Activated CD4-positive, alpha-beta T cell treated with anti-CD3 and anti-CD28 coated beads, Interleukin-2, amount 10 ng/mL, durations not matched to agents 24 days and 14 days (primary cell): ENCODE data around the gene PCDHB8. TPM values are rescaled to one million over a fixed set of nuclear protein-coding genes. Genes with fewer than 3 reads are reported as not detected.
A peak's percentile ranks its signal among the peaks of the same experiment; 100 is the strongest.
"Not testable (repeated sequence)": the region's sequence is repeated elsewhere in the genome, so short reads cannot be mapped to it uniquely, and the experiment has no call there.

Experiments
- DNase-seq: peaks from one replicate; pipeline ENCODE4 v3.0.0; 2022
- H3K27ac Mint-ChIP-seq: one replicate; pipeline ENCODE4 v1.8.0; 2022; ENCODE audit warnings: mild to moderate bottlenecking, mixed read lengths
- H3K27me3 Mint-ChIP-seq: one replicate; pipeline ENCODE4 v1.8.0; 2022; ENCODE audit warnings: mixed read lengths
- H3K36me3 Mint-ChIP-seq: one replicate; pipeline ENCODE4 v1.8.0; 2022; ENCODE audit warnings: low read depth, mild to moderate bottlenecking, mixed read lengths
- H3K4me1 Mint-ChIP-seq: one replicate; pipeline ENCODE4 v1.8.0; 2021; ENCODE audit warnings: mixed read lengths
- H3K4me3 Mint-ChIP-seq: one replicate; pipeline ENCODE4 v1.8.0; 2022; ENCODE audit warnings: mild to moderate bottlenecking, moderate library complexity, mixed read lengths
- H3K9me3 Mint-ChIP-seq: one replicate; pipeline ENCODE4 v1.8.0; 2021; ENCODE audit warnings: mixed read lengths
- intact Hi-C: fragments of 100-400 bp; cut with micrococcal nuclease; formaldehyde crosslinking; loops from one replicate; pipeline ENCODE4 v1.15.1; 2023
- total RNA-seq: library from RNA; stranded (reverse); gene quantifications from 2 replicates; pipeline ENCODE4 v1.2.3, GENCODE V29; 2022

The PCDHB8 gene
- not detected in 2 replicates for total RNA-seq

DNA sequence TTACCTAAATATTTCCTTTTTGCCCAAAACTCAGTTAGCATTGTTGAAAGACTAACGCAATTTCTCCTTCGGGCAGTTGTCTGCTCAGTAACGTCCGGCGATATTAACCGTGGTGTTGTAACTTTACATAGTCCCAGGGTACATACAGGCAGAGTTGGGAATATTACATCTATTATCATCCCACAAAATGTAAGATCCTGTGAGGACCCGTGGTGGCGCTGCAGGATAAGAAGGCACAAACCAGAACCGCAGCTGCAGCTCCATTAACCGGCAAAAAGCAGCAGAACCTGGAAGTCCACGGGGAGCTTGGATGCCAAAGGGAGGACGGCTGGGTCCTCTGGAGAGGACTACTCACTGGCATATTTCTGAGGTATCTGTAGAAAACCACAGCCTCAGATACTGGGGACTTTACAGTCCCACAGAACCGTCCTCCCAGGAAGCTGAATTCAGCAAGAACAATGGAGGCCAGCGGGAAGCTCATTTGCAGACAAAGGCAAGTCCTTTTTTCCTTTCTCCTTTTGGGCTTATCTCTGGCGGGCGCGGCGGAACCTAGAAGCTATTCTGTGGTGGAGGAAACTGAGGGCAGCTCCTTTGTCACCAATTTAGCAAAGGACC lies at the start of gene PCDHB8:
TSS of gene PCDHB8 (plus strand) at position 214 of the 615 bp plus-strand sequence. CDS start at position 459, 245 bp downstream.
- DNase-seq, H3K4me1 Mint-ChIP-seq, H3K27me3 Mint-ChIP-seq, H3K27ac Mint-ChIP-seq, H3K36me3 Mint-ChIP-seq, H3K4me3 Mint-ChIP-seq, intact Hi-C loops: not testable (repeated sequence)
- H3K9me3 Mint-ChIP-seq = peaks cover 10% of the 10 kb centered on the region

- H3K4me1 Mint-ChIP-seq = no peaks in the 10 kb centered on the region
- peaks cover 4% of the 10 kb centered on the region for H3K36me3 Mint-ChIP-seq
- DNase-seq = no peak
- peak within 1 kb of the TSS; percentile 26 for H3K4me3 Mint-ChIP-seq
- H3K27ac Mint-ChIP-seq = no peak within 1 kb of the TSS
- H3K27me3 Mint-ChIP-seq = no peaks in the 10 kb centered on the region
- intact Hi-C loops = no loop called here
- peaks cover 47% of the 10 kb centered on the region for H3K9me3 Mint-ChIP-seq
Measured at GRCh38 chr5:141135030-141135717, 42.4 kb upstream of the PCDHB8 start, which contains the start of gene PCDHB5. Gene PCDHB5, plus strand, starts transcription at chr5:141135206. Its CDS starts 229 bp downstream, at chr5:141135435.

- DNase-seq = no peak
- Mint-ChIP-seq H3K4me3 (no peak overlapping the region), H3K27ac (no peak overlapping the region), H3K4me1 (no peaks in the 10 kb centered on the region), H3K36me3 (peaks cover 4% of the 10 kb centered on the region), H3K9me3 (peaks cover 47% of the 10 kb centered on the region), H3K27me3 (no peaks in the 10 kb centered on the region)
- intact Hi-C loops = no loop called here
Measured at GRCh38 chr5:141135718-141136266, 41.8 kb upstream of the PCDHB8 start.

GRCh38 chr5:141137346-141137745 lies 40.2 kb upstream of the PCDHB8 start:
- intact Hi-C loops, H3K4me3 Mint-ChIP-seq, DNase-seq, H3K36me3 Mint-ChIP-seq, H3K4me1 Mint-ChIP-seq, H3K27ac Mint-ChIP-seq, H3K27me3 Mint-ChIP-seq: not testable (repeated sequence)
- peaks cover 47% of the 10 kb centered on the region for H3K9me3 Mint-ChIP-seq

DNA sequence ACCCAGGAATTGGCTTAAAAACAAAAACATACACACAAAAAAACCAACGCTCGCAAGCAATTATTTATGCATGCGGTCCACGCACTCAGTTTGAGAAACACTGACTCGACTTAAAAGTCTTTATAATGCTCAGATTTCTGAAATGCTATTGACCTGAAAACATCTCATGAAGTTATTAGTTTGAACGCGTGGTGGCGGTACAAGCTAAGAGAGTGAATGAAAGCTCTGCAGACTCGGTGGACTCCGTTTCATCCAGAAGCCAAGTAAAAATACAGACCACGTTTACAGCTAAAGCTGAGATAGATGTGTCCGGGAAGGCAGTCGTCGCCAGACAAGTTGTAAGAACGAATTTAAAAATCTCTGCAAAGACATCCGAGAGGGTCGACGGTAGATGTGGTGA lies 27.8 kb upstream of the PCDHB8 start, which contains the start of gene PCDHB6:
TSS of gene PCDHB6 (plus strand) at position 246 of the 400 bp plus-strand sequence. CDS start 201 bp downstream, outside the sequence.
- Mint-ChIP-seq H3K36me3 (peaks cover 5% of the 10 kb centered on the region), H3K27ac (no peak within 1 kb of the TSS), H3K27me3 (no peaks in the 10 kb centered on the region), H3K9me3 (peaks cover 23% of the 10 kb centered on the region), H3K4me3 (no peak within 1 kb of the TSS), H3K4me1 (no peaks in the 10 kb centered on the region)
- DNase-seq = no peak
- intact Hi-C loops = no loop called here

DNA sequence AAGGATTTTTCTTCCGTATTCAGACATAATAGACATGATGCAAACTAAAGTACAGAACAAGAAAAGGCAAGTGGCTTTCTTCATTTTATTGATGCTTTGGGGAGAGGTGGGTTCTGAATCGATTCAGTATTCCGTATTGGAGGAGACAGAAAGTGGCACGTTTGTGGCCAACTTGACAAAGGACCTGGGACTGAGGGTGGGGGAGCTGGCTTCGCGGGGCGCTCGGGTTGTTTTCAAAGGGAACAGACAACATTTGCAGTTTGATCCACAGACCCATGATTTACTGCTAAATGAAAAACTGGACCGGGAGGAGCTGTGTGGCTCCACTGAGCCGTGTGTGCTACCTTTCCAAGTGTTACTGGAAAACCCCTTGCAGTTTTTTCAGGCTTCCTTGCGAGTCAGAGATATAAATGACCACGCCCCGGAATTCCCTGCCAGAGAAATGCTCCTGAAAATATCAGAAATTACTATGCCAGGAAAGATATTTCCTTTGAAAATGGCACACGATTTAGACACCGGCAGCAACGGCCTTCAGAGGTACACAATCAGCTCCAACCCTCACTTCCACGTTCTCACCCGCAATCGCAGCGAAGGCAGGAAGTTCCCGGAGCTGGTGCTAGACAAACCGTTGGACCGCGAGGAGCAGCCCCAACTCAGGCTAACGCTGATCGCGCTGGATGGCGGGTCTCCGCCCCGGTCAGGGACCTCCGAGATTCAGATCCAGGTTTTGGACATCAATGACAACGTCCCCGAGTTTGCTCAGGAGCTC lies 27.2 kb upstream of the PCDHB8 start:
- Mint-ChIP-seq H3K4me3 (no peak overlapping the region), H3K36me3 (peaks cover 5% of the 10 kb centered on the region), H3K4me1 (no peaks in the 10 kb centered on the region), H3K9me3 (peaks cover 23% of the 10 kb centered on the region), H3K27ac (no peak overlapping the region), H3K27me3 (no peaks in the 10 kb centered on the region)
- DNase-seq = no peak
- intact Hi-C loops = no loop called here

GRCh38 chr5:141150993-141151325 lies 26.6 kb upstream of the PCDHB8 start:
- H3K4me3 Mint-ChIP-seq = no peak overlapping the region
- H3K36me3 Mint-ChIP-seq = peaks cover 5% of the 10 kb centered on the region
- no peaks in the 10 kb centered on the region for H3K27me3 Mint-ChIP-seq
- DNase-seq = no peak
- no peaks in the 10 kb centered on the region for H3K4me1 Mint-ChIP-seq
- intact Hi-C loops = no loop called here
- peaks cover 23% of the 10 kb centered on the region for H3K9me3 Mint-ChIP-seq
- H3K27ac Mint-ChIP-seq = no peak overlapping the region

DNA sequence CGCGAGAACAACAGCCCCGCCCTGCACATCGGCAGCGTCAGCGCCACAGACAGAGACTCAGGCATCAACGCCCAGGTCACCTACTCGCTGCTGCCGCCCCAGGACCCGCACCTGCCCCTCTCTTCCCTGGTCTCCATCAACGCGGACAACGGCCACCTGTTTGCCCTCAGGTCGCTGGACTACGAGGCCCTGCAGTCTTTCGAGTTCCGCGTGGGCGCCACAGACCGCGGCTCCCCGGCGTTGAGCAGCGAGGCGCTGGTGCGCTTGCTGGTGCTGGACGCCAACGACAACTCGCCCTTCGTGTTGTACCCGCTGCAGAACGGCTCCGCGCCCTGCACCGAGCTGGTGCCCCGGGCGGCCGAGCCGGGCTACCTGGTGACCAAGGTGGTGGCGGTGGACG lies 26.0 kb upstream of the PCDHB8 start:
- intact Hi-C loops, DNase-seq, H3K4me1 Mint-ChIP-seq, H3K27me3 Mint-ChIP-seq, H3K4me3 Mint-ChIP-seq, H3K36me3 Mint-ChIP-seq, H3K27ac Mint-ChIP-seq: not testable (repeated sequence)
- peaks cover 23% of the 10 kb centered on the region for H3K9me3 Mint-ChIP-seq

GRCh38 chr5:141152096-141152495 lies 25.5 kb upstream of the PCDHB8 start:
- DNase-seq, H3K4me1 Mint-ChIP-seq, H3K36me3 Mint-ChIP-seq, H3K27me3 Mint-ChIP-seq, intact Hi-C loops, H3K4me3 Mint-ChIP-seq, H3K27ac Mint-ChIP-seq: not testable (repeated sequence)
- H3K9me3 Mint-ChIP-seq = peaks cover 23% of the 10 kb centered on the region

DNA sequence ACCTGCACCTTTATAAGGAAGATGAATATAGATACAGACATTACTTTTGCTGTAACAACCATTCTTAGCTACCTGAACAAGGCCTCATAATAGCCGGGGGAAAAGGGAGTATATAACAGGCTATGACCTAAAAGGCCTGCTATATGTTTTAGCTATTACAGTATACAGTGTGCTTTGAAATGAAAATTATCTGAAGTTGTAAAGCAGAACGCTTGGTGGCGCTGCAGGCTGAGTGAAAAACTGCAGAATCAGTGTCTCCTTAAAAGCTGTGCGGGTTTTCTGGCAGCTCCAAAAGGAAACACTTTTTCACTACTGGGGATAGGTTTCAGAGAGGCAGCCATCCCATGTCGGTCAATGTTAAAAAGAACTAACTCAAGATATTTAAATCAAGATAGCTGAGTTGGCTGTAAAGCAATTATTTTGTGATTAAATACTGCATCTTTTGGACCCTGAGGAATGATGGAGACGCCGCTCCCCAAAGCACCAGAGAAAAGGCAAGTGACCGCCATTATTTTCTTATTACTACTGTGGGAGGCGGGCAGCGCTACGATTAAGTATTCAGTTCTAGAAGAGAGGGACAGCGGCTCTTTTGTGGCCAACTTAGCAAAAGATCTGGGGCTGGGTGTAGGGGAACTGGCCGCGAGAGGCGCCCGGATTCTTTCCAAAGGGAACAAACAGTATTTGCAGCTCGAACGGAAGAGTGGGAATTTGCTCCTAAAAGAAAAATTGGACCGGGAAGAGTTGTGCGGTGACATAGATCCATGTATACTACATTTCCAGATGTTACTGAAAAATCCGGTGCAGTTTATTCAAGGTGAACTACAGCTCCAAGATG lies 21.8 kb upstream of the PCDHB8 start:
- Mint-ChIP-seq H3K36me3 (peaks cover 5% of the 10 kb centered on the region), H3K4me3 (no peak overlapping the region), H3K4me1 (no peaks in the 10 kb centered on the region), H3K27me3 (no peaks in the 10 kb centered on the region), H3K27ac (no peak overlapping the region), H3K9me3 (peaks cover 11% of the 10 kb centered on the region)
- DNase-seq = no peak
- intact Hi-C loops = no loop called here

DNA sequence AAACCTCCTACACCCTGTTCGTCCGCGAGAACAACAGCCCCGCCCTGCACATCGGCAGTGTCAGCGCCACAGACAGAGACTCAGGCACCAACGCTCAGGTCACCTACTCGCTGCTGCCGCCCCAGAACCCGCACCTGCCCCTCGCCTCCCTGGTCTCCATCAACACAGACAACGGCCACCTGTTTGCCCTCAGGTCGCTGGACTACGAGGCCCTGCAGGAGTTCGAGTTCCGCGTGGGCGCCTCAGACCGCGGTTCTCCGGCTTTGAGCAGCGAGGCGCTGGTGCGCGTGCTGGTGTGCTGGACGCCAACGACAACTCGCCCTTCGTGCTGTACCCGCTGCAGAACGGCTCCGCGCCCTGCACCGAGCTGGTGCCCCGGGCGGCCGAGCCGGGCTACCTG lies 20.2 kb upstream of the PCDHB8 start:
- H3K27ac Mint-ChIP-seq, DNase-seq, H3K4me3 Mint-ChIP-seq, H3K36me3 Mint-ChIP-seq, H3K4me1 Mint-ChIP-seq, H3K9me3 Mint-ChIP-seq, intact Hi-C loops, H3K27me3 Mint-ChIP-seq: not testable (repeated sequence)

DNA sequence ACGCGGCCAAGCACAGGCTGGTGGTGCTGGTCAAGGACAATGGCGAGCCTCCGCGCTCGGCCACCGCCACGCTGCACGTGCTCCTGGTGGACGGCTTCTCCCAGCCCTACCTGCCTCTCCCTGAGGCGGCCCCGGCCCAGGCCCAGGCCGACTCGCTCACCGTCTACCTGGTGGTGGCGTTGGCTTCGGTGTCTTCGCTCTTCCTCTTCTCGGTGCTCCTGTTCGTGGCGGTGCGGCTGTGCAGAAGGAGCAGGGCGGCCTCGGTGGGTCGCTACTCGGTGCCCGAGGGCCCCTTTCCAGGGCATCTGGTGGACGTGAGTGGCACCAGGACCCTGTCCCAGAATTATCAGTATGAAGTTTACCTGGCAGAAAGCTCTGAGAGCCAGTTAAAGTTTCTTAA lies 19.7 kb upstream of the PCDHB8 start:
- H3K4me1 Mint-ChIP-seq, H3K27ac Mint-ChIP-seq, H3K36me3 Mint-ChIP-seq, H3K4me3 Mint-ChIP-seq, H3K27me3 Mint-ChIP-seq, intact Hi-C loops, H3K9me3 Mint-ChIP-seq, DNase-seq: not testable (repeated sequence)

DNA sequence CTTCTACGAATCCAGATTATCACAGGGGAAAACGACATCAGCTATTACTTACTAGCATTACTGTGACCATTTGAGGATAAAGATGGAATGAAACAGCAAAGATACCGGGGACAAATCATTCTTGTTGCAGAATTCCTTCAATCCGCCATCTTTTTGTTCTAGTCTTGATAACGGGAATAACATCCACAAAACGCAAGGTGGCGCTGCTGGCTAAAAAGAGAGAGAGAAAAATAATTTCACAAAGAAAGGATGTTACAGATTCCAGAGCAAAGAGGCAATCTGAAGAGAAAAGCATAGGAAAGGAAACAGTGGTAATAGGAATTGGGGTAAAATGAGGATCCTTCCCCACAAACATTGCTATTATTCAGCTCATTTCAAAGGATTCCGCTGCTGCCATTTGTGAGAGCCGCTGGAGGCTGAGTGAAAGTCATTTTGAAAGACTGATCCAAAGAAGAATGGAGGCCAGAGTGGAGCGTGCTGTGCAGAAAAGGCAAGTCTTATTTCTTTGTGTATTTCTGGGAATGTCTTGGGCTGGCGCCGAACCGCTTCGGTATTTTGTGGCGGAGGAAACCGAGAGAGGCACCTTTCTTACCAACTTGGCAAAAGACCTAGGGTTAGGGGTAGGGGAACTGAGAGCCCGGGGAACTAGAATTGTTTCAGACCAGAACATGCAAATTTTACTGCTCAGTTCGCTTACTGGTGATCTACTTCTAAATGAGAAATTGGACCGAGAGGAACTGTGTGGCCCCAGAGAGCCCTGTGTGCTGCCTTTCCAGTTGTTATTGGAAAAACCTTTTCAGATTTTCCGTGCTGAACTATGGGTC lies 5.0 kb upstream of the PCDHB8 start, which contains the start of gene PCDHB7:
TSS of gene PCDHB7 (plus strand) at position 264 of the 824 bp plus-strand sequence. CDS start at position 456, 192 bp downstream.
- Mint-ChIP-seq H3K4me1 (no peaks in the 10 kb centered on the region), H3K27me3 (no peaks in the 10 kb centered on the region), H3K36me3 (peaks cover 2% of the 10 kb centered on the region), H3K27ac (no peak within 1 kb of the TSS), H3K9me3 (no peaks in the 10 kb centered on the region), H3K4me3 (no peak within 1 kb of the TSS)
- peak; percentile 66 for DNase-seq
- intact Hi-C loops = no loop called here
